Right atrium auricular region (tissue), 2 donors: Measurements from ENCODE around the gene AP2B1. TPM values are rescaled to one million over a fixed set of nuclear protein-coding genes. Genes with fewer than 3 reads are reported as not detected.

Experiments used
- DNase-seq: peaks from one replicate; pipeline ENCODE4 v3.0.0-alpha.2; 2019; ENCODE audit warnings: low spot score
- H3K27ac ChIP-seq, 2 donors: fragments of 200-600 bp; sonication (generic); 1 replicate in 1 of 2; 2 replicates in 1 of 2; pipeline ENCODE4 v1.5.1; 2016 to 2019
- H3K27me3 ChIP-seq, 2 donors: fragments of 200-600 bp; sonication (generic); one replicate each; pipeline versions ENCODE4 v1.5.1 to v1.6.0; 2017 to 2019
- H3K36me3 ChIP-seq: fragments of 200-600 bp; sonication (generic); one replicate; pipeline ENCODE4 v1.5.1; 2016
- H3K4me1 ChIP-seq, 2 donors: fragments of 200-600 bp; sonication (generic); one replicate each; pipeline versions ENCODE4 v1.5.1 to v1.6.0; 2017 to 2019
- H3K4me3 ChIP-seq, 2 donors: fragments of 200-600 bp; sonication (generic); 1 replicate in 1 of 2; 2 replicates in 1 of 2; pipeline ENCODE4 v1.5.1; 2017 to 2019; ENCODE audit warnings: mild to moderate bottlenecking in 1 of 2, moderate library complexity in 1 of 2
- H3K9me3 ChIP-seq, 2 donors: fragments of 200-600 bp; sonication (generic); one replicate each; pipeline ENCODE4 v1.5.1; 2019
- total RNA-seq, 2 donors: library from RNA; depleted of rRNA; stranded (reverse); fragments of >200 nt; gene quantifications; one replicate each; pipeline ENCODE4 v1.1.0, GENCODE V29; 2016
- TF ChIP-seq, protein P1 (sequence below), 2 donors: fragments of 200-600 bp; sonication (generic); IDR thresholded peaks; one replicate each; pipeline ENCODE4 v1.5.1; 2019; ENCODE audit warnings: antibody characterized with exemption in 2 of 2

AP2B1 gene
- total RNA-seq, 2 donors from 2014 or later, result 79.8 to 80.1 TPM

- Histone ChIP-seq H3K9me3 (no peaks in the 10 kb centered on the region), H3K27me3 (no peaks in the 10 kb centered on the region), H3K36me3 (no peaks in the 10 kb centered on the region), H3K4me1 (peaks cover 0 to 36% of the 10 kb centered on the region in 2 donors), H3K4me3 (no peak overlapping the region), H3K27ac (no peak overlapping the region)
- TF ChIP-seq, protein P1, sequence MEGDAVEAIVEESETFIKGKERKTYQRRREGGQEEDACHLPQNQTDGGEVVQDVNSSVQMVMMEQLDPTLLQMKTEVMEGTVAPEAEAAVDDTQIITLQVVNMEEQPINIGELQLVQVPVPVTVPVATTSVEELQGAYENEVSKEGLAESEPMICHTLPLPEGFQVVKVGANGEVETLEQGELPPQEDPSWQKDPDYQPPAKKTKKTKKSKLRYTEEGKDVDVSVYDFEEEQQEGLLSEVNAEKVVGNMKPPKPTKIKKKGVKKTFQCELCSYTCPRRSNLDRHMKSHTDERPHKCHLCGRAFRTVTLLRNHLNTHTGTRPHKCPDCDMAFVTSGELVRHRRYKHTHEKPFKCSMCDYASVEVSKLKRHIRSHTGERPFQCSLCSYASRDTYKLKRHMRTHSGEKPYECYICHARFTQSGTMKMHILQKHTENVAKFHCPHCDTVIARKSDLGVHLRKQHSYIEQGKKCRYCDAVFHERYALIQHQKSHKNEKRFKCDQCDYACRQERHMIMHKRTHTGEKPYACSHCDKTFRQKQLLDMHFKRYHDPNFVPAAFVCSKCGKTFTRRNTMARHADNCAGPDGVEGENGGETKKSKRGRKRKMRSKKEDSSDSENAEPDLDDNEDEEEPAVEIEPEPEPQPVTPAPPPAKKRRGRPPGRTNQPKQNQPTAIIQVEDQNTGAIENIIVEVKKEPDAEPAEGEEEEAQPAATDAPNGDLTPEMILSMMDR (IDR thresholded peaks at IDR 0.05), result no peak
- no peak for DNase-seq
These were observed 188.5 kb downstream of the AP2B1 start for GRCh38 chr17:35775583-35775982.

Other genes with a start within 250 kb of the AP2B1 start
- 10 to 100 TPM; 19.8 to 20.8 TPM for gene SLFN11, start 213.7 kb upstream of the AP2B1 start, total RNA-seq
- gene SLFN12, start 154.8 kb upstream of the AP2B1 start, total RNA-seq, result 1 to 10 TPM; 3.4 to 3.6 TPM
- 1 to 10 TPM; 1.1 to 1.3 TPM for gene SLFN13, start 138.6 kb upstream of the AP2B1 start, total RNA-seq
- gene SLFN12L, start 49.6 kb upstream of the AP2B1 start, total RNA-seq, result under 1 TPM; 0.22 to 0.59 TPM
- not detected for gene SLFN14, start 26.5 kb upstream of the AP2B1 start, total RNA-seq
- 1 to 10 TPM; 8.7 to 8.9 TPM for gene PEX12, start 8.8 kb upstream of the AP2B1 start, total RNA-seq
- gene RASL10B, start 144.3 kb downstream of the AP2B1 start, total RNA-seq, result 10 to 100 TPM; 39.2 to 61.9 TPM
- gene GAS2L2, start 165.9 kb downstream of the AP2B1 start, total RNA-seq, result not detected
- not detected for gene C17orf50, start 173.6 kb downstream of the AP2B1 start, total RNA-seq
- 10 to 100 TPM; 10.5 to 14.9 TPM for gene MMP28, start 208.3 kb downstream of the AP2B1 start, total RNA-seq
- 10 to 100 TPM; 25.7 to 31.7 TPM for gene TAF15, start 222.2 kb downstream of the AP2B1 start, total RNA-seq